ENCODE results near the gene ATF7.
"Not testable (repeated sequence)": the region's sequence is repeated elsewhere in the genome, so short reads cannot be mapped to it uniquely, and the experiment has no call there.

The ATF7 gene

GRCh38 chr12:53626702-53627169 is 554 bp upstream of the ATF7 start:
- no peak for DNase-seq

- DNase-seq = no peak
Measured at GRCh38 chr12:53625373-53625945, 723 bp downstream of the ATF7 start.

GRCh38 chr12:53624956-53625355 is 1.2 kb downstream of the ATF7 start:
- no peak for DNase-seq

GRCh38 chr12:53624458-53624857 is 1.7 kb downstream of the ATF7 start:
- no peak for DNase-seq

GRCh38 chr12:53623548-53624385 is 2.4 kb downstream of the ATF7 start:
- DNase-seq = no peak

- DNase-seq = no peak
Measured at GRCh38 chr12:53622724-53623123, 3.5 kb downstream of the ATF7 start.

- DNase-seq = no peak
Measured at GRCh38 chr12:53618275-53618674, 7.9 kb downstream of the ATF7 start.

- no peak for DNase-seq
Measured at GRCh38 chr12:53617700-53618099, 8.5 kb downstream of the ATF7 start.

- no peak for DNase-seq
Measured at GRCh38 chr12:53616950-53617349, 9.2 kb downstream of the ATF7 start.

GRCh38 chr12:53613821-53614220 is 12.4 kb downstream of the ATF7 start:
- no peak for DNase-seq

GRCh38 chr12:53612978-53613377 is 13.2 kb downstream of the ATF7 start:
- no peak for DNase-seq

- DNase-seq = no peak
Measured at GRCh38 chr12:53611304-53611703, 14.9 kb downstream of the ATF7 start.

- not testable (repeated sequence) for DNase-seq
Measured at GRCh38 chr12:53606688-53607087, 19.5 kb downstream of the ATF7 start.

- no peak for DNase-seq
Measured at GRCh38 chr12:53604581-53604980, 21.6 kb downstream of the ATF7 start.

GRCh38 chr12:53603804-53604203 is 22.4 kb downstream of the ATF7 start:
- DNase-seq = no peak

- DNase-seq = no peak
Measured at GRCh38 chr12:53603196-53603595, 23.0 kb downstream of the ATF7 start.

- no peak for DNase-seq
Measured at GRCh38 chr12:53602176-53602864, 23.9 kb downstream of the ATF7 start.

GRCh38 chr12:53601296-53601847 is 24.8 kb downstream of the ATF7 start:
- DNase-seq = no peak

- no peak for DNase-seq
Measured at GRCh38 chr12:53600490-53601295, 25.5 kb downstream of the ATF7 start.

- DNase-seq = no peak
Measured at GRCh38 chr12:53599579-53599978, 26.6 kb downstream of the ATF7 start.

GRCh38 chr12:53598971-53599370 is 27.2 kb downstream of the ATF7 start:
- DNase-seq = not testable (repeated sequence)

- no peak for DNase-seq
Measured at GRCh38 chr12:53596920-53597363, 29.2 kb downstream of the ATF7 start.

All from activated effector memory CD4-positive, alpha-beta T cell treated with Interleukin-2 at 50 U/mL for 16 hours (primary cell).